ENCODE data around the gene PIGC.

Gene PIGC

GRCh38 chr1:172398193-172398592 lies 45.7 kb downstream of the PIGC start:
- DNase-seq (ENCODE audit: low spot score) = no peak

DNA sequence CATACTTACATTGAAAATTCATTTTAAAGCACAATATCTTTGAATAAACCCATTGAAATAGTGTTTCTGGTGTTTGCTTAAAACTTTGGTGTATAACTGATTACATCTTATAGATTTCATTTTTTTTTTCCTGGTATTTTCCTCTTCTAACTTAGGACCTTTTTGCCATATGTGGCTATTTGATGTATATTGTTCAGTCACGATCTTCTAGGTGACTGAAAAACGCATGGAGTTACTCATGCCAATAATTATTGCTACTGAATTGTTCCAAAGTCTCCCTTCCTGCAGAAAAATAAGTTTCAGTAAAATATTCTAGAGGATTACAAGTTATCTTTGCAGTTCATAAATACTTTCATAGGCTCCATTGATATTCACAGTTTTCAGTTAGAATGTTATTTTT lies 46.2 kb downstream of the PIGC start:
- DNase-seq (ENCODE audit: low spot score) = no peak

- no peak for DNase-seq (ENCODE audit: low spot score)
Observed at GRCh38 chr1:172397221-172397620, 46.6 kb downstream of the PIGC start.

GRCh38 chr1:172395576-172395975 lies 48.3 kb downstream of the PIGC start:
- no peak for DNase-seq (ENCODE audit: low spot score)

GRCh38 chr1:172394811-172395210 lies 49.1 kb downstream of the PIGC start:
- DNase-seq (ENCODE audit: low spot score) = no peak

GRCh38 chr1:172394141-172394751 lies 49.6 kb downstream of the PIGC start:
- no peak for DNase-seq (ENCODE audit: low spot score)

- peak; percentile 57 for DNase-seq (ENCODE audit: low spot score)
Observed at GRCh38 chr1:172393354-172393753, 50.5 kb downstream of the PIGC start.

GRCh38 chr1:172391976-172392375 lies 51.9 kb downstream of the PIGC start:
- DNase-seq (ENCODE audit: low spot score) = peak; percentile 60

All from cerebellar cortex (tissue), 1 donor.